Mesenchymal stem cell (in vitro differentiated cells and primary cell): ENCODE data around the gene SETD3.

Experiments
- DNase-seq: peaks from one replicate; pipeline ENCODE4 v3.0.0-alpha.2; 2013
- H2AFZ ChIP-seq: one replicate; pipeline ENCODE4 v1.6.1; 2013; ENCODE audit warnings: low read depth, mild to moderate bottlenecking, control low read depth, inconsistent platforms, low read length, moderate library complexity
- H2AK5ac ChIP-seq: 2 replicates; pipeline ENCODE4 v1.6.1; 2013; ENCODE audit warnings: low read length, moderate library complexity, mild to moderate bottlenecking, inconsistent platforms; ENCODE audit not compliant: severe bottlenecking
- H2BK120ac ChIP-seq: one replicate; pipeline ENCODE4 v1.6.1; 2013; ENCODE audit warnings: low read depth, mild to moderate bottlenecking, inconsistent platforms, low read length, moderate library complexity
- H2BK12ac ChIP-seq, 2 experiments: one replicate each; pipeline ENCODE4 v1.6.1; 2013; ENCODE audit warnings: inconsistent platforms in 2 of 2, low read length in 2 of 2, mild to moderate bottlenecking in 2 of 2, moderate library complexity in 2 of 2, control low read depth in 1 of 2
- H2BK15ac ChIP-seq: one replicate; pipeline ENCODE4 v1.6.1; 2013; ENCODE audit warnings: mild to moderate bottlenecking, low read depth, inconsistent platforms; ENCODE audit not compliant: poor library complexity, severe bottlenecking
- H2BK5ac ChIP-seq: 2 replicates; pipeline ENCODE4 v1.6.1; 2013; ENCODE audit warnings: low read depth, mild to moderate bottlenecking, low read length, control low read depth, inconsistent platforms; ENCODE audit not compliant: poor library complexity, severe bottlenecking
- H3K14ac ChIP-seq, 2 experiments: one replicate each; pipeline ENCODE4 v1.6.1; 2013; ENCODE audit warnings: inconsistent platforms in 2 of 2, low read length in 2 of 2, control low read depth in 1 of 2, mild to moderate bottlenecking in 1 of 2, moderate library complexity in 1 of 2
- H3K18ac ChIP-seq, 2 experiments: one replicate each; pipeline ENCODE4 v1.6.1; 2013; ENCODE audit warnings: inconsistent platforms in 2 of 2, low read length in 2 of 2, control low read depth in 1 of 2, low read depth in 1 of 2, mild to moderate bottlenecking in 1 of 2
- H3K23ac ChIP-seq, 2 experiments: one replicate each; pipeline ENCODE4 v1.6.1; 2013; ENCODE audit warnings: inconsistent platforms in 2 of 2, low read length in 2 of 2, mild to moderate bottlenecking in 2 of 2, moderate library complexity in 2 of 2, control low read depth in 1 of 2
- H3K27ac ChIP-seq: 2 replicates; pipeline ENCODE4 v1.5.1; 2013; ENCODE audit warnings: mild to moderate bottlenecking, moderate library complexity, low read length, control low read depth, inconsistent platforms; ENCODE audit not compliant: poor library complexity, severe bottlenecking
- H3K27me3 ChIP-seq, 2 experiments: 2 replicates each; pipeline versions ENCODE4 v1.6.1 to v1.7.0; 2013; ENCODE audit warnings: low read length in 2 of 2, mild to moderate bottlenecking in 2 of 2, moderate library complexity in 2 of 2, control low read depth in 1 of 2, inconsistent platforms in 1 of 2; ENCODE audit not compliant: control insufficient read depth in 1 of 2, insufficient read depth in 1 of 2
- H3K36me3 ChIP-seq, 2 experiments: 2 replicates each; pipeline versions ENCODE4 v1.6.1 to v1.7.0; 2013; ENCODE audit warnings: low read length in 2 of 2, control low read depth in 1 of 2, inconsistent platforms in 1 of 2, low read depth in 1 of 2, mild to moderate bottlenecking in 1 of 2; ENCODE audit not compliant: insufficient read depth in 2 of 2, control insufficient read depth in 1 of 2
- H3K4ac ChIP-seq, 2 experiments: one replicate each; pipeline ENCODE4 v1.6.1; 2013; ENCODE audit warnings: inconsistent platforms in 2 of 2, low read length in 2 of 2, mild to moderate bottlenecking in 2 of 2, moderate library complexity in 2 of 2, control low read depth in 1 of 2, low read depth in 1 of 2
- H3K4me1 ChIP-seq: 2 replicates; pipeline ENCODE4 v1.6.1; 2013; ENCODE audit warnings: low read depth, low read length, control low read depth; ENCODE audit not compliant: control insufficient read depth, insufficient read depth
- H3K4me2 ChIP-seq: 2 replicates; pipeline ENCODE4 v1.6.1; 2013; ENCODE audit warnings: low read length, mild to moderate bottlenecking, inconsistent platforms; ENCODE audit not compliant: poor library complexity, severe bottlenecking
- H3K4me3 ChIP-seq, 2 experiments: 2 replicates each; pipeline versions ENCODE4 v1.5.1 to v1.7.0; 2013; ENCODE audit warnings: low read length in 2 of 2, mild to moderate bottlenecking in 2 of 2, control low read depth in 1 of 2, low read depth in 1 of 2; ENCODE audit not compliant: insufficient read depth in 1 of 2
- H3K79me1 ChIP-seq: replicated peaks from 2 replicates; pipeline ENCODE4 v1.6.1; 2013; ENCODE audit warnings: mild to moderate bottlenecking, control low read depth, low read length, inconsistent platforms; ENCODE audit not compliant: poor library complexity, severe bottlenecking
- H3K9ac ChIP-seq: 2 replicates; pipeline ENCODE4 v1.7.0; 2013; ENCODE audit warnings: mild to moderate bottlenecking, low read length, moderate library complexity
- H3K9me3 ChIP-seq: 2 replicates; pipeline ENCODE4 v1.7.0; 2013; ENCODE audit warnings: mild to moderate bottlenecking, low read length; ENCODE audit not compliant: control insufficient read depth
- H4K8ac ChIP-seq: one replicate; pipeline ENCODE4 v1.6.1; 2013; ENCODE audit warnings: inconsistent platforms, mild to moderate bottlenecking, low read length, moderate library complexity
- H4K91ac ChIP-seq: one replicate; pipeline ENCODE4 v1.6.1; 2013; ENCODE audit warnings: mild to moderate bottlenecking, low read length, inconsistent platforms
- WGBS: methylation state at CpG from one replicate; pipeline ENCODE4 v1.1.7; 2013; ENCODE audit warnings: mixed read lengths; 5-methylcytosine and 5-hydroxymethylcytosine counted together

Gene SETD3

DNA sequence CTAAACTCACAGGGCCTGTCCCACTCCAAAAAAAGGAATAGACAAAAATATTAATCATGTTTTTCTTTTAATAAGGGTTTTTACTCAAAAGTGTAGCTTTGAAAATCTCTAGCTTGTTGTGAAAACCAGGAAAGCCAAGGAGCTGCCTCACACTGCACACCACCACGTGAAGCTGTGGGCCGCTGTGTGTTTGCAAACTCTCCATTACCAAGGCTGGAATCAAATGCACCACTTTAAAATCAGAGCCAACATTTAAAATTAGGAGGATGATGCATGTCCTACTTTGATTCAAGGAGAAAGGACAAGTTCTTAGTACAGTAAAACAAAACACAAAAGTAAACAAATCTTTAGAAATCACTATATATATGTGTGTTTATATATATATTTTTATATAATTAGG is 83.0 kb downstream of the SETD3 start:
- no peak overlapping the region for H3K18ac ChIP-seq
- H3K27ac ChIP-seq: no peak overlapping the region
- no peak overlapping the region for H4K8ac ChIP-seq
- 88% methylated on average over 1 of the region's 2 CpGs for WGBS
- H4K91ac ChIP-seq: no peak overlapping the region
- H3K14ac ChIP-seq: no peak overlapping the region
- H3K79me1 ChIP-seq: peaks cover 3% of the 10 kb centered on the region
- H2BK12ac ChIP-seq: no peak overlapping the region
- H3K4me1 ChIP-seq: no peaks in the 10 kb centered on the region
- no peaks in the 10 kb centered on the region for H3K27me3 ChIP-seq
- H3K36me3 ChIP-seq: peaks cover 33 to 44% of the 10 kb centered on the region in 2 experiments
- no peak overlapping the region for H3K9ac ChIP-seq
- no peak overlapping the region for H2BK5ac ChIP-seq
- no peak overlapping the region for H3K4me2 ChIP-seq
- no peak overlapping the region for H2BK15ac ChIP-seq
- H3K4me3 ChIP-seq: no peak overlapping the region
- H2BK120ac ChIP-seq: no peak overlapping the region
- H2AK5ac ChIP-seq: no peak overlapping the region
- no peak overlapping the region for H2AFZ ChIP-seq
- no peak for DNase-seq
- H3K23ac ChIP-seq: no peak overlapping the region
- no peak overlapping the region for H3K4ac ChIP-seq
- H3K9me3 ChIP-seq: no peaks in the 10 kb centered on the region

DNA sequence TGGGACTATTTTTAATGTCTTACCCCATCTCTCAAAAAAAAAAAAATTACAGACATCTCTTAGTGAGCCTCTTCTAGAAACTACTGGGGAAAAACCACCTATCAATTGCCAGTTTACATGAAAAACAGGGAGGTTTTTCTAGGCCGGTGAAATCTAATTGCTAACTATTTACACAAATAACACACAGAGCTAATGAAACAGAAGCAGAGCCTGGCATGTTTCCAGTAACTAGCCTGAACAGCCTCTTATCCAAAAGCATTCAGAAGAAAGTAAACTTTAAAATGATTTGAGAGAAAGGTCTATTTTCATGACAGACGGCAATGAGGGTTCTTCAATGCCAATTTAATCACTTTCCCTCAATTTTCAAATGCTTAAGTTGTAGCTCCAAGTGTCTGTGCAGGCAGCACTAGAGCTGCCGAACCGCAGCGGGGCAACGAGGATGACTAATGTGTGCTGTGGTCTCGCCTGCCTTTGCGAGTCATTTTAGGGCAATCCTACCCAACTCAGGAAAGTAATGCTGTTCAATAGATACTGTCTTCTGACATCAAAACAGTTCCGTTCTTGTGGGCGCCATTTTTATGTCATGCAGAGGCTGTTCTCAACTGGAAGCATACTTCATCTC is 84.6 kb downstream of the SETD3 start:
- no peak overlapping the region for H3K9ac ChIP-seq
- H3K79me1 ChIP-seq: peaks cover 5% of the 10 kb centered on the region
- H2AFZ ChIP-seq: no peak overlapping the region
- H2AK5ac ChIP-seq: no peak overlapping the region
- no peak overlapping the region for H3K4ac ChIP-seq
- no peaks in the 10 kb centered on the region for H3K9me3 ChIP-seq
- H3K36me3 ChIP-seq: peaks cover 31 to 40% of the 10 kb centered on the region in 2 experiments
- H3K14ac ChIP-seq: no peak overlapping the region
- no peak overlapping the region for H3K4me2 ChIP-seq
- no peak overlapping the region for H2BK15ac ChIP-seq
- 47% methylated on average over 9 of the region's 10 CpGs for WGBS
- H4K91ac ChIP-seq: no peak overlapping the region
- H2BK12ac ChIP-seq: no peak overlapping the region
- H2BK5ac ChIP-seq: no peak overlapping the region
- no peak overlapping the region for H3K27ac ChIP-seq
- no peaks in the 10 kb centered on the region for H3K4me1 ChIP-seq
- H3K27me3 ChIP-seq: peaks cover 0 to 4% of the 10 kb centered on the region in 2 experiments
- H3K4me3 ChIP-seq: no peak overlapping the region
- DNase-seq: peak; percentile 73
- no peak overlapping the region for H2BK120ac ChIP-seq
- no peak overlapping the region for H3K23ac ChIP-seq
- H4K8ac ChIP-seq: no peak overlapping the region
- H3K18ac ChIP-seq: no peak overlapping the region

- no peak overlapping the region for H2BK15ac ChIP-seq
Measured at GRCh38 chr14:99394602-99395156, 86.0 kb downstream of the SETD3 start.

DNA sequence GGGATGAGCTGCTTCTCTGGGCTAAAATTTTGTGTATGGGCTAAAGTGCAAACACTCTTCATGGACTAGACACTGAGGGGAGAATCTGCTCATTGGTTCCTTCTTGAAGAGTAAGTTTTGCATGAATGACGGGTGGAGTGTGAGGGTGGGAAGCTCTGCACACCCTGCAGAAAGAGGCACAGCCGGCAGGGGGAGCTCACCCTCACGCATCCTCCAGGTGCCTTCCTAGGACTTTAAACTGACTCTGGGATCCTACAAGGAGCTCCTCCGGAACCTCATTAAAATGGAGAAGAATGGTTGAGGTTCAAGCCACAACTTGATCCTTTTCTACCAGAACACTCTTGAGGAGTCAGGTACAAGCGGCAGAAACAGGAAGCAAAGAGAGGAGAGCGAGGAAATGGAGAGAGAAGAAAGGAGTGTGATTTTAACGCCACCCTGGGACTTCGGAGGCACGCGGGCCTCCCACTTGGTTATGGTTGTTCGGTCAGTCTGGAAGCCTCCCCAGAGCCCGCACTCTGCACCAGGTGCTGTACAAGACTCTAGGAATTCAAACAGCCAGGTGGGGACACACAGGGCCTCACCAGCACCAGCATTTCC is 87.5 kb downstream of the SETD3 start:
- no peak overlapping the region for H3K4me3 ChIP-seq
- H3K18ac ChIP-seq: no peak overlapping the region
- 86% methylated on average over 10 of the region's 12 CpGs for WGBS
- no peak overlapping the region for H3K23ac ChIP-seq
- no peak overlapping the region for H3K4ac ChIP-seq
- peak; percentile 27 for DNase-seq
- H2BK5ac ChIP-seq: no peak overlapping the region
- peaks cover 0 to 4% of the 10 kb centered on the region in 2 experiments for H3K27me3 ChIP-seq
- no peak overlapping the region for H2BK12ac ChIP-seq
- H4K8ac ChIP-seq: no peak overlapping the region
- peaks cover 4% of the 10 kb centered on the region for H3K4me1 ChIP-seq
- no peak overlapping the region for H2AK5ac ChIP-seq
- no peak overlapping the region for H2BK120ac ChIP-seq
- H3K14ac ChIP-seq: no peak overlapping the region
- no peak overlapping the region for H2BK15ac ChIP-seq
- no peaks in the 10 kb centered on the region for H3K9me3 ChIP-seq
- H3K27ac ChIP-seq: no peak overlapping the region
- H3K9ac ChIP-seq: no peak overlapping the region
- peaks cover 19 to 23% of the 10 kb centered on the region in 2 experiments for H3K36me3 ChIP-seq
- no peak overlapping the region for H2AFZ ChIP-seq
- peaks cover 6% of the 10 kb centered on the region for H3K79me1 ChIP-seq
- H3K4me2 ChIP-seq: no peak overlapping the region
- no peak overlapping the region for H4K91ac ChIP-seq

More at GRCh38 chr14:99394602-99395156, 86.0 kb downstream of the SETD3 start:
- H2BK5ac ChIP-seq: no peak overlapping the region
- no peak for DNase-seq
- no peak overlapping the region for H3K27ac ChIP-seq
- peaks cover 5% of the 10 kb centered on the region for H3K79me1 ChIP-seq
- no peak overlapping the region for H3K9ac ChIP-seq
- peaks cover 31 to 33% of the 10 kb centered on the region in 2 experiments for H3K36me3 ChIP-seq
- WGBS: 96% methylated on average over 9 of the region's 9 CpGs
- no peak overlapping the region for H3K23ac ChIP-seq
- no peak overlapping the region for H3K4me3 ChIP-seq
- H2BK120ac ChIP-seq: no peak overlapping the region
- H3K4ac ChIP-seq: no peak overlapping the region
- H3K9me3 ChIP-seq: no peaks in the 10 kb centered on the region
- no peak overlapping the region for H2AK5ac ChIP-seq
- H3K4me1 ChIP-seq: no peaks in the 10 kb centered on the region
- no peak overlapping the region for H3K4me2 ChIP-seq
- no peak overlapping the region for H3K18ac ChIP-seq
- peaks cover 0 to 4% of the 10 kb centered on the region in 2 experiments for H3K27me3 ChIP-seq
- H4K8ac ChIP-seq: peak overlapping the region; percentile 17
- H3K14ac ChIP-seq: no peak overlapping the region
- H4K91ac ChIP-seq: no peak overlapping the region
- H2BK12ac ChIP-seq: no peak overlapping the region
- H2AFZ ChIP-seq: no peak overlapping the region
